GM21447 (cell line): ENCODE results near the gene DDX55.

ENCODE experiments used
- ATAC-seq: cut with Tn5 transposase; IDR thresholded peaks from one replicate; pipeline ENCODE4 v1.9.1; 2021; ENCODE audit not compliant: unreplicated experiment

DDX55 gene

DNA sequence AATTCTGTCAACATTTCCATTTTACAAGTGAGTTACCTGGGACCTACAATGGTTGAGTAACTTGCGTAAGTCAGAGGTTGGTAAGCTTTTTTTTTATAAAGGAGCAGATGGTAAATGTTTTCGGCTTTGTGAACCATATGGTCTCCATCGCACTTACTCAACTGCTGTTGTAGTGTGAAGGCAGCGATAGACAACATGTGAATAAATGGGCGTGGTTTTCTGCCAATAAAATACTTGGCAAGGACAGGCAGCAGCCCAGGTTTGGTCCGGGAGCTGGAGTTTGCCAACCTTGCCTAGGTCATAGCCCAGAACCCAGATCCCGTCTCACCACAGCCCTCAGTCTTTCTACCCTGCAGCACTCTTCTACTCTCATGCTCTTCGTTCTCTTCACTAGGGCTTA, 6.3 kb downstream of the DDX55 start:
- ATAC-seq = no peak

DNA sequence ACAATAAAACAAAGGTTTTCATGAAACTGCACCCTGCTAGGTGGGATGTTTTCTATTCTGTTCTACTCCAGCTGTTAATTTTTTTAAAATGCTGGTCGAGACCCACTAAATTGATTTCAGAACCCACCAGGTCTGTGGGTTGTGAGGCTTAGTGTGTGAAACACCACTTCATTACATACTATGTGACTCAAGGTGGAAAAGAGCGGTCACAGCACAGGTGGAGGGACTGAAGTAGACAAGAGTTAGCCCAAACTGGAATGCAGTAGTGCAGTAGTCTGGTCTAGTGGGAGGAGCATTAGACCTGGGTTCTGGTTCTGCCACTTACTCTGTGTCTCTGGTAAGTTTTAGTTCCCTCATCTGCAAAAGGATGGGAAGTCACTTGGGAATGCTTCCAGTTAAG, 12.2 kb downstream of the DDX55 start:
- ATAC-seq = no peak

DNA sequence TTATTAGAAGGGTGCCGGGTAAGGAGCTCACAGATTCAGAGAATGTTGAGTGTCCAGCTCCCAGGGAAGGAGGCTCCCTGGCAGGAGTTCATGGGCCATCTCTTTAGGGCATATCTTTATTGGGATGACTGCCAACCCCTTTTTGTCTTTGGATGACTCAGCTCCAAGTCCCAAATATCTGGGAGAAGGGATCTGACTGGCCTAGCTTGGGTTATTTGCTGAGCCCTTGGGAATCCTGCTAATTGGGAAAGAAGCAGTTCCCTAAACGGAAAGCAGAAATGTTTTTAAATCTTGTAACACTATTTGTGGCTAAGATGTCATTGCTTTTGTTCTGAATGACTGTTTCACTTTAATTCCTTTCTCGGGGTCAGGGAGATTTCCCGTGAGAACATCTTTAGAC, 12.6 kb downstream of the DDX55 start:
- no peak for ATAC-seq

DNA sequence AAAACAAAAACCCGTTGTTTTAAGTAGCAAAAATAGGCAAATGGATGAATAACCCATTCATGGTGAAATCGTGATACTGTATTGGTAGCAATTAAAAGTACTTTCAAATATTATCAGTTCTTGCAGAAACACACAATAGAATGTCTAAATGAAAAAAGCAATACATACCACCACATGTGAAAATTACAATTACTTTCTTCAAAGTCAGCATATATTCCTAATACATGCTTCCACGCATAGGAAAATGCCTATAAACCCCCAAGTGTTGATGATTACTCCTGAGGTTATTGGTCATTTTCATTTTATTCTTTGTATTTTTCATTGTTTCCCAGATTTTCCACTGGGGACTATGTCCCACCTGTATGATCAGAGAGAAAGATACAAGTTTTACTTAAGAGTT, 15.2 kb downstream of the DDX55 start:
- ATAC-seq = no peak

DNA sequence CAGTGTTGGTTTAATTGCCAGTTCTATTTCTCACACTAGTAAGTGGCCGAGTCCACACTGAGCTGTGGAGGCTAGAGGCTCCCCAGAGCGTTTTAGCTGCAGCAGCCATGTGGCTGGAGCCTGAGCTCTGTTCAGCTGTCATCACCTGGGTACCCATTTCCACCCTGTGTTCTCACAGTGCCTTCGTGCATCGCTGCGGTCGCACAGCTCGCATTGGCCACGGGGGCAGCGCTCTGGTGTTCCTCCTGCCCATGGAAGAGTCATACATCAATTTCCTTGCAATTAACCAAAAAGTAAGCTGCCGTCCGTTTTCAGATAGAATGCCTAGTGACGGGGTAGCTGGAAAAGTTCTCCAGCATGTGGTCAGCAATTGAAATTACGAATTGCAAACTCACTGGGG, 15.7 kb downstream of the DDX55 start:
- no peak for ATAC-seq

DNA sequence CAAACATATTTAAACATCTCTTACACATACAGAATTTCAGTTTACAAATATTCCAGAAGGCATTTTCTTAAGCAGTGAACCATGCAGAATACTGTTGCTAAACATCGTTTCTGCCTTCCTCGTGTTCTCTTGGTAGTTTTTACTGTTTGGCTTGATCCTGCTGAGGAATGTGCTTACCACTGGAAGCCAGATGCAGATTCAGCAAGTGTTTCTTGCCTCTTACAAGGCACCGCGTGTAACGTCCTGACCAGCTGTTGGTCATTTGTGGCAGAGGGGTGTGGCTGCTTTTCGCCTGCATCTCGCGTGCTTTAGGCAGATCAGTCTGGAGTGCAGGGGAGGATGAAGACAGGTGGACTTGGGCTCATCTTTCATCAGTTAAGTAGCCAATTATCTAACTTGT, 19.2 kb downstream of the DDX55 start:
- ATAC-seq = no peak

GRCh38 chr12:123621619-123622530, 20.0 kb downstream of the DDX55 start:
- ATAC-seq = no peak

- ATAC-seq = peak; percentile 93
These were observed 31.7 kb downstream of the DDX55 start, which contains the start of the genes EIF2B1 and GTF2H3 for GRCh38 chr12:123633379-123634141. EIF2B1 (minus strand) TSS chr12:123633686; CDS start chr12:123633557, 129 bp downstream. GTF2H3 (plus strand) TSS chr12:123633829; CDS start chr12:123633860, 31 bp downstream.

- ATAC-seq = no peak
These were observed 32.3 kb downstream of the DDX55 start for GRCh38 chr12:123634142-123634561.

GRCh38 chr12:123643911-123644310, 42.0 kb downstream of the DDX55 start:
- ATAC-seq = no peak

DNA sequence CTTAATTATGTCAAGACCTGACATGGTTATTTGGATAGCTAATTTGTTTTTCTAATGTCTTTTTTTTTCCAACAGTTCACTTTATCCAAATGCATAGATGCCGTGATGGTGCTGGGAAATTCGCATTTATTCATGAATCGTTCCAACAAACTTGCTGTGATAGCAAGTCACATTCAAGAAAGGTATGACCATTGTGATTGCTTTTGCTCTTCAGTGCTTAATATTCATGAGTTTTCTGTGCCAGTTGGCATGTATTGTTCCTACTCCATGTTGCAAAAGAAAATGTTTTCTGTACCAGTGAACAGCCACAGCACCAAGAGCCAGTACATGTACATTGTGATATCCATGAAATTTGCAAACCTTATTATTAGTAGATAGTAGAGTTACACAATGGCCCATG, 43.5 kb downstream of the DDX55 start:
- no peak for ATAC-seq

- ATAC-seq = no peak
These were observed 44.0 kb downstream of the DDX55 start for GRCh38 chr12:123645878-123646277.

DNA sequence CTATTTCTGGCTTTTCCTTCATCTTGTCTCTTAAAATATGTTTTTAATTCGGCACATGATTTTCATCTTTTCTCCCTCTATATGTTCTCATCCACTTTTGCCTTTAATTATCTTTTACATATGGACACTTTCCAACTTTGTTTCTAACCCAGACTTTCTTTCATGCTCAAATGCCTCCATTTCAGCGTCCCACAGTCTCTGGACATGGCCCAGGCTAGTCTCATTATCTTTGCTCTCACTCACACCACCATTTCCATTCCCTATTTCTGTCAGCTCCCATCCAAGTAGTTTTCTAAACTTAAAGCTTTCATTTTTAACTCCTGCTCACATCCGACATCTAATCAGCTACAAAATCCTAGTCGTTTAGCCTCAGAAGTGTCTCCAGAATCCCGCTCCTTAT, 46.5 kb downstream of the DDX55 start:
- ATAC-seq = no peak

DNA sequence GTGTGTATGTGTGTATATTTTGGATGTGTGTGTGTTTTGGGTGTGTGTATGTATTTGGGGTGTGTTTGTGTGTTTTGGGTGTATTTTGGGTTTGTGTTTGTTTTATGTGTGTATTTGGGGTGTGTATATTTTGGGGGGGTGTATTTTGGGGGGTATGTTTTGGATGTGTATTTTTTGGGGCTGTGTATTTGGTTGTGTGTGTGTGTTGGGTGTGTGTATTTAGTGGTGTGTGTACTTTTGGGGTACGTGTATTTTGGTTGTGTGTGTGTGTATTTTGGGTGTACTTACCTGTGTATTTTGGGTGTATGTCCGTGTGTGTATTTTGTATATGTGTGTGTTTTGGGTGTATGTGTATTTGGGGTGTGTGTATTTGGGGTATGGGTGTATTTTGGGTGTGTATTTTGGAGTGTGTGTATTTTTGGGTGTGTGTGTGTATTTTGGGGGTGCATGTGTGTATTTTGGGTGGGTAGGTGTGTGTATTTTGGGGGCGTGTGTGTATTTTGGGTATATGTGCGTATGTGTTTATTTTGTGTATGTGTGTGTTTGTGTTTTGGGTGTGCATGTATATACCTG, 52.3 kb downstream of the DDX55 start:
- no peak for ATAC-seq

DNA sequence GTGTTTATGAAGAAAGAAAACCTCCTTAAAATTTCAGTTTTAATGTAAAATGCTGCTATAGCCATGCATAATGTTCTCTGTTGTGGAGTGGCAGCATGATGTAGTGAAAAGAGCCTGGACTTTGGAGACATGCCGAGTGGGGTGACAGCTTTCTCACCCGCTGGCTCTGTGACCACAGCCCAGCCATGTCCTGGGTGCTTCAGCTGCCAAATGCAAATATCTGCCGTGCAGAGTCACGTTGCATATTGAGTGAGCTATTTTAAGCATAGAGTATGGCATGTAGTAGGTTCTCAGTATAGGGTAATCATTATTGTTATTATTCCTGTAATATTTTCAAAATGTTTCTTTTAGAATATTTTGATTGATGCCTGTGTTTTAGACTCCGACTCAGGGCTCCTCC, 53.5 kb downstream of the DDX55 start:
- ATAC-seq = peak; percentile 92

DNA sequence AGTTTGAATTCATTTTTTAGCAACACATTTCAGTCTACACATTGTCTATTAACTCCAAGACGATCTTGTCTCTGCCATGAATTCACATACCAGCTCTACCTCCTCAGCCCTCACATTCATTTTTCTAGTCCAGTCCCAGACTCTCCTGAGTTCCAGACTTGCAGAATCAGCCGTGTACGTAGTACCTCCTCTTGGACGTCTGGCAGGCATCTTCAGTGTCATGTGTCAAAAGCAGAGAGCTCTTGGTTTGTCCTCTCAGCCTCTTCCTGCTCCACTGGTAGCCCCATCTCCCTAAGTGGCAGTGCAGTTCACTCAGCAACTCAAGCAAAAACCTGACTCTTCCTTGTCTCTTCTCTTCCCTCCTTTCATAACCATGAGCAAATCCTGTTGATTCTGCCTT, 54.5 kb downstream of the DDX55 start:
- ATAC-seq = no peak

GRCh38 chr12:123657211-123657610, 55.3 kb downstream of the DDX55 start:
- no peak for ATAC-seq

DNA sequence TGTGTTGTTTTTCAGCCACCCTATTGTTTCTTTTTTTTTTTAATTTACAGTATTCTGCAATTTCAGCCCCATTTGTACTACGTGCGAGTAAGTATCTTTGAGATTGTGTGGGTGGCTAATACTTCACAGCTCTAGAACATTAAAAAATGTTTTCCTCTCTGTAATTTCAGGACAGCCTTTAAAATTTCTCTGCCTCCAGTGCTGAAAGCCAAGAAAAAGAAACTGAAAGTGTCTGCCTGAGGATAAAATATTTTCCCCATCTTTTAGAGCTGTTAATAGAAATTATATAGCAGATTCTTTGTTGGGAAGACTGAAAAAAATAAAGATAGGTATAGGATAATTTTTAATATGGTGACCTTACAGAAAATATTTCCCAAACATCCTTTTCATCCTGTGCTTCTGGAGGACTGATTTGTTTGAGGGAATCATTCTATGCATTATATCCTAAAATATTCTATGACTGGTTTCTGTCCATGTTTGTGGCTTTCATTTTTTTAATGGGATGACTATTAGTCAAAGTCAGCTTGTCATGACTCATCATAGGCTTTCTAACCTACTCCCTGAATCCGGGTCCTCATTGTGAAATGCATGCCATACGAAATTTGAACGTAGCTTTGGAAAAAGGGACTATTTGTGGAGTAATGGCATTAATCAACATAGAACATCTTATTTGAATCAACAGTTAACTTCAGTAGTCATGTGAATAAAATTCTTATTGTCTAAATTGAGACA, 58.3 kb downstream of the DDX55 start:
- no peak for ATAC-seq

GRCh38 chr12:123667771-123668170, 65.9 kb downstream of the DDX55 start:
- no peak for ATAC-seq
